ENCODE data around the gene MRPL51. TPM values are rescaled to one million over a fixed set of nuclear protein-coding genes. Genes with fewer than 3 reads are reported as not detected.

MRPL51 gene
- polyA plus RNA-seq, 1 donor (not counting 4 experiments of a cell fraction or from before 2014, with no cell fraction given): 184 TPM

- Histone ChIP-seq H3K4me3 (ENCODE audit: control insufficient read depth in 2 of 3, extremely low read depth in 1 of 3, insufficient read depth in 2 of 3, low read depth in 1 of 3, low read length in 3 of 3) (no peak overlapping the region), H3K9ac (ENCODE audit: control insufficient read depth, extremely low read depth, insufficient read depth, low read length) (no peak overlapping the region), H3K27ac (ENCODE audit: control insufficient read depth, insufficient read depth, low read length) (no peak overlapping the region), H3K4me1 (ENCODE audit: control insufficient read depth, extremely low read depth, insufficient read depth, low read length) (peaks cover 4% of the 10 kb centered on the region), H2AFZ (ENCODE audit: control insufficient read depth, low read length) (no peak overlapping the region), H3K36me3 (ENCODE audit: control insufficient read depth in 2 of 2, extremely low read depth in 1 of 2, insufficient read depth in 2 of 2, low read length in 2 of 2) (peaks cover 13 to 26% of the 10 kb centered on the region in 2 experiments), H4K20me1 (ENCODE audit: control insufficient read depth, extremely low read depth, insufficient read depth, low read length) (no peaks in the 10 kb centered on the region), H3K9me1 (ENCODE audit: control insufficient read depth, extremely low read depth, insufficient read depth, low read length) (no peaks in the 10 kb centered on the region), H3K4me2 (ENCODE audit: control insufficient read depth, extremely low read depth, insufficient read depth, low read depth, low read length) (no peak overlapping the region), H3K27me3 (ENCODE audit: control insufficient read depth, extremely low read depth, insufficient read depth, low read length) (no peaks in the 10 kb centered on the region), H3K79me2 (ENCODE audit: control insufficient read depth, insufficient read depth, low read length) (no peaks in the 10 kb centered on the region), H3K9me3 (ENCODE audit: control insufficient read depth, low read depth, low read length) (no peaks in the 10 kb centered on the region)
- DNase-seq (ENCODE audit: low read depth, low spot score) (no peak), FAIRE-seq (no peak)
- TF ChIP-seq EZH2 (IDR thresholded peaks at IDR 0.05; ENCODE audit: low read length) (no peak), CTCF (optimal IDR thresholded peaks at IDR 0.05 in 1 of 3, IDR thresholded peaks at IDR 0.05 in 1 of 3, conservative IDR thresholded peaks at IDR 0.05 in 1 of 3; ENCODE audit: extremely low read depth in 1 of 3, insufficient read depth in 2 of 3, low read length in 3 of 3) (no peak)
- dilution Hi-C loops (cut with MboI; ENCODE audit: extremely low pct_ligation_motif_present, low sequenced_read_pairs): no loop called here
These were observed 34.1 kb downstream of the MRPL51 start for GRCh38 chr12:6459004-6459337.

GRCh38 chr12:6458281-6459003 is 34.6 kb downstream of the MRPL51 start:
- Histone ChIP-seq H4K20me1 (ENCODE audit: control insufficient read depth, extremely low read depth, insufficient read depth, low read length) (no peaks in the 10 kb centered on the region), H3K36me3 (ENCODE audit: control insufficient read depth in 2 of 2, extremely low read depth in 1 of 2, insufficient read depth in 2 of 2, low read length in 2 of 2) (peaks cover 11 to 26% of the 10 kb centered on the region in 2 experiments), H3K4me1 (ENCODE audit: control insufficient read depth, extremely low read depth, insufficient read depth, low read length) (peaks cover 4% of the 10 kb centered on the region), H3K4me2 (ENCODE audit: control insufficient read depth, extremely low read depth, insufficient read depth, low read depth, low read length) (no peak overlapping the region), H3K79me2 (ENCODE audit: control insufficient read depth, insufficient read depth, low read length) (no peaks in the 10 kb centered on the region), H3K9me3 (ENCODE audit: control insufficient read depth, low read depth, low read length) (no peaks in the 10 kb centered on the region), H3K4me3 (ENCODE audit: control insufficient read depth in 2 of 3, extremely low read depth in 1 of 3, insufficient read depth in 2 of 3, low read depth in 1 of 3, low read length in 3 of 3) (no peak overlapping the region), H3K27me3 (ENCODE audit: control insufficient read depth, extremely low read depth, insufficient read depth, low read length) (no peaks in the 10 kb centered on the region), H3K9me1 (ENCODE audit: control insufficient read depth, extremely low read depth, insufficient read depth, low read length) (no peaks in the 10 kb centered on the region), H3K9ac (ENCODE audit: control insufficient read depth, extremely low read depth, insufficient read depth, low read length) (no peak overlapping the region), H3K27ac (ENCODE audit: control insufficient read depth, insufficient read depth, low read length) (no peak overlapping the region), H2AFZ (ENCODE audit: control insufficient read depth, low read length) (no peak overlapping the region)
- dilution Hi-C loops (cut with MboI; ENCODE audit: extremely low pct_ligation_motif_present, low sequenced_read_pairs): no loop called here
- no peak for FAIRE-seq
- TF ChIP-seq EZH2 (IDR thresholded peaks at IDR 0.05; ENCODE audit: low read length) (no peak), CTCF (optimal IDR thresholded peaks at IDR 0.05 in 1 of 3, IDR thresholded peaks at IDR 0.05 in 1 of 3, conservative IDR thresholded peaks at IDR 0.05 in 1 of 3; ENCODE audit: extremely low read depth in 1 of 3, insufficient read depth in 2 of 3, low read length in 3 of 3) (no peak)
- no peak for DNase-seq (ENCODE audit: low read depth, low spot score)

Measured in keratinocyte (primary cell).